Parathyroid adenoma (tissue), 2 donors: ENCODE data around the gene ARL4A.

ENCODE experiments used
- H2AFZ ChIP-seq: fragments of 300-600 bp; sonication (generic); one replicate; pipeline ENCODE4 v1.7.0; 2017; ENCODE audit warnings: antibody characterized with exemption, mild to moderate bottlenecking
- H3K27ac ChIP-seq: fragments of 300-600 bp; sonication (generic); one replicate; pipeline ENCODE4 v1.7.0; 2017
- H3K27me3 ChIP-seq: fragments of 300-600 bp; sonication (generic); one replicate; pipeline ENCODE4 v1.7.0; 2017; ENCODE audit warnings: low read length; ENCODE audit not compliant: control insufficient read depth, insufficient read depth
- H3K36me3 ChIP-seq: fragments of 300-600 bp; sonication (generic); one replicate; pipeline ENCODE4 v1.7.0; 2017; ENCODE audit warnings: low read length; ENCODE audit not compliant: control insufficient read depth, insufficient read depth
- H3K4me1 ChIP-seq: fragments of 300-600 bp; sonication (generic); one replicate; pipeline ENCODE4 v1.7.0; 2017; ENCODE audit warnings: control low read depth
- H3K4me2 ChIP-seq: fragments of 300-600 bp; sonication (generic); one replicate; pipeline ENCODE4 v1.7.0; 2017; ENCODE audit warnings: low read length
- H3K4me3 ChIP-seq: fragments of 300-600 bp; sonication (generic); one replicate; pipeline ENCODE4 v1.7.0; 2017; ENCODE audit warnings: low read depth, low read length
- H3K79me2 ChIP-seq: fragments of 300-600 bp; sonication (generic); one replicate; pipeline ENCODE4 v1.7.0; 2017; ENCODE audit warnings: control low read depth
- H3K9ac ChIP-seq: fragments of 300-600 bp; sonication (generic); one replicate; pipeline ENCODE4 v1.7.0; 2017; ENCODE audit warnings: mild to moderate bottlenecking
- H3K9me3 ChIP-seq: fragments of 300-600 bp; sonication (generic); one replicate; pipeline ENCODE4 v1.7.0; 2017; ENCODE audit warnings: low read length; ENCODE audit not compliant: control insufficient read depth
- TF ChIP-seq, protein P1 (sequence below): fragments of 300-600 bp; sonication (generic); IDR thresholded peaks from one replicate; pipeline ENCODE4 v1.7.0; 2017; ENCODE audit warnings: antibody characterized with exemption, mild to moderate bottlenecking
- donor health status: primary hyperparathyroidism.

ARL4A gene

GRCh38 chr7:12692035-12692434, 4.6 kb downstream of the ARL4A start:
- Histone ChIP-seq H3K79me2 (no peaks in the 10 kb centered on the region), H3K4me2 (no peak overlapping the region), H3K4me3 (no peak overlapping the region), H3K27ac (no peak overlapping the region), H3K4me1 (no peaks in the 10 kb centered on the region), H3K9me3 (no peaks in the 10 kb centered on the region), H3K36me3 (no peaks in the 10 kb centered on the region), H3K27me3 (no peaks in the 10 kb centered on the region), H3K9ac (no peak overlapping the region), H2AFZ (no peak overlapping the region)
- TF ChIP-seq, protein P1, sequence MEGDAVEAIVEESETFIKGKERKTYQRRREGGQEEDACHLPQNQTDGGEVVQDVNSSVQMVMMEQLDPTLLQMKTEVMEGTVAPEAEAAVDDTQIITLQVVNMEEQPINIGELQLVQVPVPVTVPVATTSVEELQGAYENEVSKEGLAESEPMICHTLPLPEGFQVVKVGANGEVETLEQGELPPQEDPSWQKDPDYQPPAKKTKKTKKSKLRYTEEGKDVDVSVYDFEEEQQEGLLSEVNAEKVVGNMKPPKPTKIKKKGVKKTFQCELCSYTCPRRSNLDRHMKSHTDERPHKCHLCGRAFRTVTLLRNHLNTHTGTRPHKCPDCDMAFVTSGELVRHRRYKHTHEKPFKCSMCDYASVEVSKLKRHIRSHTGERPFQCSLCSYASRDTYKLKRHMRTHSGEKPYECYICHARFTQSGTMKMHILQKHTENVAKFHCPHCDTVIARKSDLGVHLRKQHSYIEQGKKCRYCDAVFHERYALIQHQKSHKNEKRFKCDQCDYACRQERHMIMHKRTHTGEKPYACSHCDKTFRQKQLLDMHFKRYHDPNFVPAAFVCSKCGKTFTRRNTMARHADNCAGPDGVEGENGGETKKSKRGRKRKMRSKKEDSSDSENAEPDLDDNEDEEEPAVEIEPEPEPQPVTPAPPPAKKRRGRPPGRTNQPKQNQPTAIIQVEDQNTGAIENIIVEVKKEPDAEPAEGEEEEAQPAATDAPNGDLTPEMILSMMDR, result no peak

DNA sequence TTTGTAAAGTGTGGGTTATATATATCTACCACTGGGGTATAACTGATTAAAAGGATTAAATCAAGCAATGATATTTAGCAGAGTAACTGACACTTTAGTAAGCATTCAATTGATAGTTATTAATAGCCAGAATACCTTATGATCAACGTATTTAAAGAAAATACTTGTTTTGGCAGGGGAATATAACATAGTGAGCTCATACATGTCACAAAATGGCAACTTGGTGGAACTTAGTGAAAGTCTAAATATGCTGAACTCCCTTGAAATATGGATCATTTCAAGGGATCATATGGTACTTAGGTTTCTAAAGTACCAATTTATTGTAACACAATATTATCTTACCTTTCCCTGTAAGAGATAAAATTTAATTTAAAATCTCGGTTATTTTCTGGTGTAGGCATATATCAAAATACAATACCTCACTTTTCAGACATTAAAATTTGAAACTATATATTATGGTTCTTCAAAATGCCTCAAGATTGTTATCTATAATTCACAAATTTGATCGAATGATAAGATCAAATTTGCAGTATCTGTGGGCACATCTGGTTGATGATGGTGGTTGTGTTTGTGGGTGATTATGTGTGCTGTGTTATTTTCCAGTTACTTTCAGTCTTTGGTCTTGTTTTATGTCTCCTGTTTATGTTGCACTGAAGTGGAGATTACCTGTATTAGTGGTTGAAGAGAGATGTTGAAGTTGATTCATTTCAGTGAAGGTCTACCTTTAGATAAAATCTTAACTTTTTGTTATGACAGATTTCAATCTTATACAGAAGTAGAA, 5.2 kb downstream of the ARL4A start:
- no peak overlapping the region for H2AFZ ChIP-seq
- H3K4me2 ChIP-seq, result no peak overlapping the region
- H3K36me3 ChIP-seq, result no peaks in the 10 kb centered on the region
- H3K4me1 ChIP-seq, result no peaks in the 10 kb centered on the region
- H3K9me3 ChIP-seq, result no peaks in the 10 kb centered on the region
- H3K9ac ChIP-seq, result no peak overlapping the region
- H3K4me3 ChIP-seq, result no peak overlapping the region
- no peak overlapping the region for H3K27ac ChIP-seq
- TF ChIP-seq, protein P1, result no peak
- H3K27me3 ChIP-seq, result no peaks in the 10 kb centered on the region
- no peaks in the 10 kb centered on the region for H3K79me2 ChIP-seq

GRCh38 chr7:12694817-12695216, 7.4 kb downstream of the ARL4A start:
- no peaks in the 10 kb centered on the region for H3K36me3 ChIP-seq
- no peak overlapping the region for H3K27ac ChIP-seq
- no peak overlapping the region for H3K9ac ChIP-seq
- no peaks in the 10 kb centered on the region for H3K9me3 ChIP-seq
- H3K4me1 ChIP-seq, result no peaks in the 10 kb centered on the region
- no peak overlapping the region for H2AFZ ChIP-seq
- no peak overlapping the region for H3K4me2 ChIP-seq
- TF ChIP-seq, protein P1, result no peak
- H3K27me3 ChIP-seq, result no peaks in the 10 kb centered on the region
- no peak overlapping the region for H3K4me3 ChIP-seq
- H3K79me2 ChIP-seq, result no peaks in the 10 kb centered on the region

DNA sequence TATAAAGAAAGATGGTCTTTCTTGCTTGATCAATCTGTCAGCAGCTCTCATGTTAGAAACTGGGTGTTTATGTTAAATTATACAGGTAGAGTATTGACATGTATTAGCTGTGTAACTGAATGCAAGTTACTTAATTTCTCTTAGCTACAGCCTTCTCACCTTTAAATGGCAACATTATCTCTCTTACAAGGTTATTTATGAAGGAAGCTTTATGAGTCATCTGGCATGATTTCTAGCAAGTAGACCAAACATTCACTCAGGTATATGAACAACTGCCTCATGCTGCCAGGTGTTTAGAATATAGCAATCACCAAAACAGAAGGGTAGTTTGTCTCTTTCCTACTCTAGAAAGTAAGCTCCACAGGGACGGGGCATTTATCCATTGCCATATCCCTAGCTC, 8.5 kb downstream of the ARL4A start:
- Histone ChIP-seq H3K27me3 (no peaks in the 10 kb centered on the region), H3K4me3 (no peak overlapping the region), H3K36me3 (no peaks in the 10 kb centered on the region), H3K79me2 (no peaks in the 10 kb centered on the region), H3K27ac (no peak overlapping the region), H3K4me1 (no peaks in the 10 kb centered on the region), H3K4me2 (no peak overlapping the region), H3K9me3 (no peaks in the 10 kb centered on the region), H3K9ac (no peak overlapping the region), H2AFZ (no peak overlapping the region)
- TF ChIP-seq, protein P1, result no peak

GRCh38 chr7:12699299-12699698, 11.9 kb downstream of the ARL4A start:
- Histone ChIP-seq H3K9ac (no peak overlapping the region), H3K4me1 (no peaks in the 10 kb centered on the region), H3K27ac (no peak overlapping the region), H3K4me2 (no peak overlapping the region), H3K4me3 (no peak overlapping the region), H2AFZ (no peak overlapping the region), H3K27me3 (no peaks in the 10 kb centered on the region), H3K36me3 (no peaks in the 10 kb centered on the region), H3K9me3 (no peaks in the 10 kb centered on the region), H3K79me2 (no peaks in the 10 kb centered on the region)
- TF ChIP-seq, protein P1, result no peak
